Measurements from ENCODE around the gene PDLIM5. TPM values are rescaled to one million over a fixed set of nuclear protein-coding genes. Genes with fewer than 3 reads are reported as not detected.

The PDLIM5 gene
- total RNA-seq, 1 experiment from 2014 or later: 44.7 TPM

DNA sequence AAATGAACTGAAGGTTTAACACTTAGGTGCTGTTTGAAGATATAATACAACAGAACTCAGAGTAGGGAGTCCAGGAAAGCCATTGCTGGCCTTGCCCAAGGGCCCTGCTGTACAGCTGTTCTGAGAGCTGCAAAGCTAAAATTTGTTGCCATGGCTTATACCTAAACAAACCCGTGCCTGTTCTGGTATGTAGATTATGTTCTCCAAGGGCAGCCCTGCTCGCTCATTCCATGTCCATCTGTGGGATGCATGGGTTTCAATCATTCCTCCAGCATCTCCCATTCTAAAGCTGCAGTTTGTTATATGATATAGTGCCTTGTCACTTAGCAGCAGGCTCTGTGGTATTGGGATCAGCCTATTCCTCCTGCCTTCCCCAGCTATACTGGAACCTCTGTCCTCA, 225.2 kb downstream of the PDLIM5 start:
- no peak for ATAC-seq
- ChIA-PET CTCF (interaction anchor here (0.6 kb wide), 1 partner anchor 141 kb away, joined by 3 read pairs; no protein-coding TSS in a partner anchor), POLR2A (no interaction called here)
- Histone ChIP-seq H3K27me3 (ENCODE audit: control insufficient read depth, insufficient read depth, low read length) (no peaks in the 10 kb centered on the region), H3K36me3 (ENCODE audit: control insufficient read depth, insufficient read depth, low read length) (no peaks in the 10 kb centered on the region), H3K9me3 (ENCODE audit: control insufficient read depth, insufficient read depth, low read depth, low read length) (no peaks in the 10 kb centered on the region), H3K27ac (ENCODE audit: low read length) (no peak overlapping the region), H3K4me1 (ENCODE audit: control insufficient read depth, insufficient read depth, low read length) (no peaks in the 10 kb centered on the region), H3K4me3 (ENCODE audit: low read depth in 2 of 2, low read length in 2 of 2) (no peak overlapping the region)
- BruUV-seq (replicated peaks): no TSS peak
- DNase-seq (ENCODE audit: low read depth, low spot score): no peak
- in situ Hi-C loops (cut with HindIII; ENCODE audit: low pct_unique_long_range_greater_than_20kb, low sequenced_read_pairs): no loop called here
- intact Hi-C loops (cut with micrococcal nuclease; ENCODE audit: unreplicated experiment): loop anchor here (10.0 kb wide), 1 partner anchor 298 kb away; no protein-coding TSS in a partner anchor
- TF ChIP-seq, protein P1, sequence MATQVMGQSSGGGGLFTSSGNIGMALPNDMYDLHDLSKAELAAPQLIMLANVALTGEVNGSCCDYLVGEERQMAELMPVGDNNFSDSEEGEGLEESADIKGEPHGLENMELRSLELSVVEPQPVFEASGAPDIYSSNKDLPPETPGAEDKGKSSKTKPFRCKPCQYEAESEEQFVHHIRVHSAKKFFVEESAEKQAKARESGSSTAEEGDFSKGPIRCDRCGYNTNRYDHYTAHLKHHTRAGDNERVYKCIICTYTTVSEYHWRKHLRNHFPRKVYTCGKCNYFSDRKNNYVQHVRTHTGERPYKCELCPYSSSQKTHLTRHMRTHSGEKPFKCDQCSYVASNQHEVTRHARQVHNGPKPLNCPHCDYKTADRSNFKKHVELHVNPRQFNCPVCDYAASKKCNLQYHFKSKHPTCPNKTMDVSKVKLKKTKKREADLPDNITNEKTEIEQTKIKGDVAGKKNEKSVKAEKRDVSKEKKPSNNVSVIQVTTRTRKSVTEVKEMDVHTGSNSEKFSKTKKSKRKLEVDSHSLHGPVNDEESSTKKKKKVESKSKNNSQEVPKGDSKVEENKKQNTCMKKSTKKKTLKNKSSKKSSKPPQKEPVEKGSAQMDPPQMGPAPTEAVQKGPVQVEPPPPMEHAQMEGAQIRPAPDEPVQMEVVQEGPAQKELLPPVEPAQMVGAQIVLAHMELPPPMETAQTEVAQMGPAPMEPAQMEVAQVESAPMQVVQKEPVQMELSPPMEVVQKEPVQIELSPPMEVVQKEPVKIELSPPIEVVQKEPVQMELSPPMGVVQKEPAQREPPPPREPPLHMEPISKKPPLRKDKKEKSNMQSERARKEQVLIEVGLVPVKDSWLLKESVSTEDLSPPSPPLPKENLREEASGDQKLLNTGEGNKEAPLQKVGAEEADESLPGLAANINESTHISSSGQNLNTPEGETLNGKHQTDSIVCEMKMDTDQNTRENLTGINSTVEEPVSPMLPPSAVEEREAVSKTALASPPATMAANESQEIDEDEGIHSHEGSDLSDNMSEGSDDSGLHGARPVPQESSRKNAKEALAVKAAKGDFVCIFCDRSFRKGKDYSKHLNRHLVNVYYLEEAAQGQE (IDR thresholded peaks at IDR 0.05; ENCODE audit: insufficient read depth in 1 of 2, low read depth in 2 of 2, low read length in 1 of 2): no peak
- TF ChIP-seq TCF7L2 (IDR thresholded peaks at IDR 0.05; ENCODE audit: low read depth, low read length): no peak
- TF ChIP-seq SIN3A (IDR thresholded peaks at IDR 0.05; ENCODE audit: borderline replicate concordance, insufficient read depth, low read depth, low read length): no peak
- no peak for TF ChIP-seq POLR2AphosphoS5 (IDR thresholded peaks at IDR 0.05; ENCODE audit: low read depth, low read length)
- TF ChIP-seq, protein P2, sequence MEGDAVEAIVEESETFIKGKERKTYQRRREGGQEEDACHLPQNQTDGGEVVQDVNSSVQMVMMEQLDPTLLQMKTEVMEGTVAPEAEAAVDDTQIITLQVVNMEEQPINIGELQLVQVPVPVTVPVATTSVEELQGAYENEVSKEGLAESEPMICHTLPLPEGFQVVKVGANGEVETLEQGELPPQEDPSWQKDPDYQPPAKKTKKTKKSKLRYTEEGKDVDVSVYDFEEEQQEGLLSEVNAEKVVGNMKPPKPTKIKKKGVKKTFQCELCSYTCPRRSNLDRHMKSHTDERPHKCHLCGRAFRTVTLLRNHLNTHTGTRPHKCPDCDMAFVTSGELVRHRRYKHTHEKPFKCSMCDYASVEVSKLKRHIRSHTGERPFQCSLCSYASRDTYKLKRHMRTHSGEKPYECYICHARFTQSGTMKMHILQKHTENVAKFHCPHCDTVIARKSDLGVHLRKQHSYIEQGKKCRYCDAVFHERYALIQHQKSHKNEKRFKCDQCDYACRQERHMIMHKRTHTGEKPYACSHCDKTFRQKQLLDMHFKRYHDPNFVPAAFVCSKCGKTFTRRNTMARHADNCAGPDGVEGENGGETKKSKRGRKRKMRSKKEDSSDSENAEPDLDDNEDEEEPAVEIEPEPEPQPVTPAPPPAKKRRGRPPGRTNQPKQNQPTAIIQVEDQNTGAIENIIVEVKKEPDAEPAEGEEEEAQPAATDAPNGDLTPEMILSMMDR (IDR thresholded peaks at IDR 0.05): no peak

DNA sequence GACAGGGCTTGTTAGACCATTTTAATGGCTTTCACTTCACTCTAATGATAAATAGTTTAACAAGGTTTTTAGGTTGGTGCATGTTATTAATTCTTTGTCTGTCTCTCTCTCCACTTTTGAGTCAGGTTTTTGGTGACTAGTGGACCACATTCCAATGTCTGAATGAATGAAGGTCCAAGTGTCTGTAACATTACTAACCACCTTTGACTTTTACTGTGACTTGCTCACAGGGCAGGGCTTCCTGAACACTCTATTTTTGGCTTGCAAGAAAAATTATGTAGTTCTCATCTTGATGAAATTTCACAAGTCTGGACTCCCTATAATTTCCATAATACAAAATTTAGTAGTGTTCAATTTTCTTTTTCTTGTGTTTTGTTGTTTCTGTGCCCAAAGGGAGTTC, 227.2 kb downstream of the PDLIM5 start:
- H3K4me3 ChIP-seq (ENCODE audit: low read depth in 2 of 2, low read length in 2 of 2): no peak overlapping the region
- CTCF ChIA-PET: no interaction called here
- DNase-seq (ENCODE audit: low read depth, low spot score): no peak

More for the DNA sequence above, 227.2 kb downstream of the PDLIM5 start:
- TF ChIP-seq, protein P2 (IDR thresholded peaks at IDR 0.05): no peak
- TF ChIP-seq, protein P1 (IDR thresholded peaks at IDR 0.05; ENCODE audit: insufficient read depth in 1 of 2, low read depth in 2 of 2, low read length in 1 of 2): no peak
- TF ChIP-seq POLR2AphosphoS5 (IDR thresholded peaks at IDR 0.05; ENCODE audit: low read depth, low read length) (no peak), TCF7L2 (IDR thresholded peaks at IDR 0.05; ENCODE audit: low read depth, low read length) (no peak), SIN3A (IDR thresholded peaks at IDR 0.05; ENCODE audit: borderline replicate concordance, insufficient read depth, low read depth, low read length) (no peak)
- POLR2A ChIA-PET: no interaction called here
- H3K4me1 ChIP-seq (ENCODE audit: control insufficient read depth, insufficient read depth, low read length): no peaks in the 10 kb centered on the region
- no peaks in the 10 kb centered on the region for H3K36me3 ChIP-seq (ENCODE audit: control insufficient read depth, insufficient read depth, low read length)
- H3K27ac ChIP-seq (ENCODE audit: low read length): no peak overlapping the region
- intact Hi-C loops (cut with micrococcal nuclease; ENCODE audit: unreplicated experiment) (loop anchor here (10.0 kb wide), 1 partner anchor 296 kb away; no protein-coding TSS in a partner anchor), in situ Hi-C loops (cut with HindIII; ENCODE audit: low pct_unique_long_range_greater_than_20kb, low sequenced_read_pairs) (no loop called here)
- ATAC-seq: no peak
- no peaks in the 10 kb centered on the region for H3K27me3 ChIP-seq (ENCODE audit: control insufficient read depth, insufficient read depth, low read length)
- BruUV-seq (replicated peaks): no TSS peak
- H3K9me3 ChIP-seq (ENCODE audit: control insufficient read depth, insufficient read depth, low read depth, low read length): no peaks in the 10 kb centered on the region
